HL-60 (cell line): ENCODE results near the gene VWA8.

ENCODE experiments used
- DNase-seq, 2 experiments: peaks; one replicate each; pipeline ENCODE4 v3.0.0-alpha.2; 2010 to 2020; ENCODE audit warnings: low read depth in 1 of 2, low spot score in 1 of 2
- H3K27ac ChIP-seq: fragments of 250-450 bp; sonication (Bioruptor Pico); replicated peaks from 2 replicates; pipeline ENCODE4 v1.5.1; 2020; ENCODE audit warnings: mild to moderate bottlenecking, moderate library complexity
- H3K27me3 ChIP-seq: fragments of 250-450 bp; sonication (Bioruptor Pico); 2 replicates; pipeline ENCODE4 v1.5.1; 2021; ENCODE audit warnings: mild to moderate bottlenecking, moderate library complexity; ENCODE audit not compliant: insufficient read depth, poor library complexity, severe bottlenecking
- H3K4me3 ChIP-seq: replicated peaks from 2 replicates; pipeline ENCODE4 v1.5.1; 2011; ENCODE audit warnings: mild to moderate bottlenecking, control low read depth, low read length; ENCODE audit not compliant: insufficient read depth
- CTCF ChIP-seq: IDR thresholded peaks from one replicate; pipeline ENCODE4 v1.5.1; 2011; ENCODE audit warnings: low read length, control low read depth, inconsistent platforms; ENCODE audit not compliant: insufficient read depth
- GABPA ChIP-seq: IDR thresholded peaks from 2 replicates; pipeline ENCODE4 v1.6.1; 2012; ENCODE audit warnings: low read depth
- POLR2AphosphoS5 ChIP-seq: IDR thresholded peaks from 2 replicates; pipeline ENCODE4 v1.6.1; 2012; ENCODE audit warnings: low read depth
- SPI1 ChIP-seq: IDR thresholded peaks from 2 replicates; pipeline ENCODE4 v1.6.1; 2012; ENCODE audit warnings: low read depth, mild to moderate bottlenecking, borderline replicate concordance
- TF ChIP-seq, protein P1 (sequence below): IDR thresholded peaks from 2 replicates; pipeline ENCODE4 v1.6.1; 2012; ENCODE audit warnings: low read depth; ENCODE audit not compliant: insufficient replicate concordance

Gene VWA8

DNA sequence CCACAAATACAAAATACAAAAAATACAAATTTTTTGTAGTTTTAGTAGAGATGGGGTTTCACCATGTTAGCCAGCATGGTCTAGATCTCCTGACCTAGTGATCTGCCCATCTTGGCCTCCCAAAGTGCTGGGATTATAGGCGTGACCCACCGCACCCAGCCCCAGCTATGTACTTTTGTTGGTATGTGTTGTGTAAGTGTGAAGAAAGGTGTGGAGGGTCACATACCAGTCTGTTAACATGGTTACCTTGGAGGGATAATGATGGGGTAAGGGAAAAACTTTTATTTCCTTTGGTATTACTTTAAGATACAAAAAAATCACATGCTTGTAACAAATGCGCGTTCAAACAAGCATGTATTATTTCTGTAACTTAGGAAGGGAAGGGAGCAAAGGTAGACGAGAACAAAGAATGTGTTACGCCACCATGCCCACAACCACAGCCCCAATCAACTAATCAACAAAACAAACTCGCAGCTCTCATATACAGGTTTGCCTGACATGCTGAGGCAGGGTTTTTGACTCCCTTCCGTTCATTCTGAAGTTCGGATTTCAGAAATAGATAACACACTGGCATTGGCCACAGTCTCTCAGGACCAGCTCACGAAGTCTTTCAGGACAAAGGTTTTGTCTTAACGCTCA is 13.5 kb upstream of the VWA8 start:
- no peak for DNase-seq
- Histone ChIP-seq H3K4me3 (no peak overlapping the region), H3K27me3 (no peaks in the 10 kb centered on the region), H3K27ac (no peak overlapping the region)
- no peak for TF ChIP-seq GABPA
- TF ChIP-seq, protein P1, sequence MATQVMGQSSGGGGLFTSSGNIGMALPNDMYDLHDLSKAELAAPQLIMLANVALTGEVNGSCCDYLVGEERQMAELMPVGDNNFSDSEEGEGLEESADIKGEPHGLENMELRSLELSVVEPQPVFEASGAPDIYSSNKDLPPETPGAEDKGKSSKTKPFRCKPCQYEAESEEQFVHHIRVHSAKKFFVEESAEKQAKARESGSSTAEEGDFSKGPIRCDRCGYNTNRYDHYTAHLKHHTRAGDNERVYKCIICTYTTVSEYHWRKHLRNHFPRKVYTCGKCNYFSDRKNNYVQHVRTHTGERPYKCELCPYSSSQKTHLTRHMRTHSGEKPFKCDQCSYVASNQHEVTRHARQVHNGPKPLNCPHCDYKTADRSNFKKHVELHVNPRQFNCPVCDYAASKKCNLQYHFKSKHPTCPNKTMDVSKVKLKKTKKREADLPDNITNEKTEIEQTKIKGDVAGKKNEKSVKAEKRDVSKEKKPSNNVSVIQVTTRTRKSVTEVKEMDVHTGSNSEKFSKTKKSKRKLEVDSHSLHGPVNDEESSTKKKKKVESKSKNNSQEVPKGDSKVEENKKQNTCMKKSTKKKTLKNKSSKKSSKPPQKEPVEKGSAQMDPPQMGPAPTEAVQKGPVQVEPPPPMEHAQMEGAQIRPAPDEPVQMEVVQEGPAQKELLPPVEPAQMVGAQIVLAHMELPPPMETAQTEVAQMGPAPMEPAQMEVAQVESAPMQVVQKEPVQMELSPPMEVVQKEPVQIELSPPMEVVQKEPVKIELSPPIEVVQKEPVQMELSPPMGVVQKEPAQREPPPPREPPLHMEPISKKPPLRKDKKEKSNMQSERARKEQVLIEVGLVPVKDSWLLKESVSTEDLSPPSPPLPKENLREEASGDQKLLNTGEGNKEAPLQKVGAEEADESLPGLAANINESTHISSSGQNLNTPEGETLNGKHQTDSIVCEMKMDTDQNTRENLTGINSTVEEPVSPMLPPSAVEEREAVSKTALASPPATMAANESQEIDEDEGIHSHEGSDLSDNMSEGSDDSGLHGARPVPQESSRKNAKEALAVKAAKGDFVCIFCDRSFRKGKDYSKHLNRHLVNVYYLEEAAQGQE, result no peak

GRCh38 chr13:41973247-41973741 is 12.4 kb upstream of the VWA8 start:
- no peak for DNase-seq
- H3K4me3 ChIP-seq, result no peak overlapping the region

DNA sequence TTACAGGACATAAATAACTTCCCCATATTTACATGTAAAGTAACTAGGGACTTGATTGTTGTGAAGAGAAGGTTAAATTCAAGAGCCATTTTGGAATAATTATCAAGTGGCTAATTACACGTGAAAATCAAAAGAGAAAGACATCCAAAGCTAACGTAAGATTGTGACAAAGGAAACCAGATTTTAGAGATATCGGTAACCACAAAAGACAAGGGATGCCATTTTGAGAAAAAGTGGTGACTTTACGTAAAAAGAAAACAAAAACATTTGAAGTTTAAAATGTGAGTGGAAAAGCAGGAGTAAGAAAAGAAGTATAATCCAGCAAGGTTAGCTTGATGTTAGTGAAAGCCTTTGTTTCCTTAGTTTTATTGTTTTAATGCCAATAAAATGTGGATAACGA is 10.9 kb upstream of the VWA8 start:
- Histone ChIP-seq H3K27ac (no peak overlapping the region), H3K4me3 (no peak overlapping the region), H3K27me3 (no peaks in the 10 kb centered on the region)
- TF ChIP-seq GABPA, result no peak
- TF ChIP-seq CTCF, result no peak
- TF ChIP-seq, protein P1, result no peak
- no peak for TF ChIP-seq POLR2AphosphoS5
- no peak for DNase-seq

More at GRCh38 chr13:41973247-41973741, 12.4 kb upstream of the VWA8 start:
- TF ChIP-seq SPI1 (no peak), GABPA (no peak), POLR2AphosphoS5 (no peak), CTCF (no peak)
- TF ChIP-seq, protein P1, result no peak
- Histone ChIP-seq H3K27ac (no peak overlapping the region), H3K27me3 (no peaks in the 10 kb centered on the region)
